GM10248 (cell line): ENCODE data around the gene CDH12.

Experiments
- CTCF ChIA-PET: fragments of 300-600 bp; sonication (Branson Sonifier 250); formaldehyde crosslinking; extraction: SDS; loops from one replicate; lab custom pipeline; 2021; ENCODE audit warnings: antibody characterized with exemption; lab: Yijun Ruan, JAX
- POLR2A ChIA-PET: fragments of 350-650 bp; sonication (Branson Sonifier 250); formaldehyde crosslinking; extraction: SDS; loops from one replicate; lab custom pipeline; 2020; ENCODE audit warnings: antibody characterized with exemption; lab: Yijun Ruan, JAX
- DNase-seq: peaks from one replicate; pipeline ENCODE4 v3.0.0; 2012; ENCODE audit errors: extremely low spot score
- CTCF ChIP-seq: IDR thresholded peaks from 2 replicates; pipeline ENCODE4 v1.5.1; 2012; ENCODE audit warnings: mild to moderate bottlenecking, low read depth; ENCODE audit errors: extremely low read depth, missing control alignments, control extremely low read depth

CDH12 gene

GRCh38 chr5:22465177-22465576, 388.0 kb downstream of the CDH12 start:
- ChIA-PET POLR2A (no interaction called here), CTCF (no interaction called here)
- DNase-seq = no peak
- no peak for TF ChIP-seq CTCF

DNA sequence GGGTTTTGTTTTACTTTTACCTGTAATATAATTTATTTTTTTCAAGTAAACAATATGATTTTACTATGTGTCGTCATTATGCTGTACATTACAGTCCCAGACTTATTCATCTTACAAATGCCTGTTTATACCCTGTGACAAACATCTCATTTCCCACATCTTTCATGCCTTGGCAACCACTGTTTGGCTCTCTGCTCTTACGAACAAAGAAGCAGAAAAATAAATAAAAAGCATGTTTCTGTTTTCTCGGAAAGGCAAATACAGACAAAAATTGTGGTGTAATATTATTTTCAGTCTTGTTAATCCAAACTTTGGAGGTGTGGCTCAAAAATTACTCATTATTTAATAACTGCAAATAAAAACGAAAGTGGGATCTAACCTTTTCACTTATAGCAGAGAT, 393.0 kb downstream of the CDH12 start:
- CTCF ChIA-PET = no interaction called here
- DNase-seq = no peak
- POLR2A ChIA-PET = no interaction called here

DNA sequence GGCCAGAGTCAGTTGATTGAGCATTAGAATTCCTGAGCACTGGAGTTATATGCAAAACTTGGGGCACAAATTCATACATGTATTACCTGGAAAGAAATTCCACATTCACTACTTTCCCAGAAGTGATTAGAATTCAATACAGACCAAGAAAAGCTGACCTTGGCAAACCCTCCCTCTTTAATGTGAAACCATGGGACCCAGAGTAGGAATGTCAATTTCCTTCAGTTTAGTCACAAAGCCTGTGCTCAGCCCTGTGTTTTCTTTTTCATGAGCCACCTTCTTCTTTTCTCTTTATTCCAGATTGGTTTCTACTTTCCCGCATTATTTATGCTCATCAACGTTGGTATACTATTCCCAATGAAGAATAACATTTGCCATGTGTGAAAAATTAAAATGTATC, 420.2 kb downstream of the CDH12 start:
- CTCF ChIA-PET = no interaction called here
- DNase-seq = no peak
- POLR2A ChIA-PET = no interaction called here
- no peak for TF ChIP-seq CTCF

More for the DNA sequence above, 393.0 kb downstream of the CDH12 start:
- TF ChIP-seq CTCF = no peak

DNA sequence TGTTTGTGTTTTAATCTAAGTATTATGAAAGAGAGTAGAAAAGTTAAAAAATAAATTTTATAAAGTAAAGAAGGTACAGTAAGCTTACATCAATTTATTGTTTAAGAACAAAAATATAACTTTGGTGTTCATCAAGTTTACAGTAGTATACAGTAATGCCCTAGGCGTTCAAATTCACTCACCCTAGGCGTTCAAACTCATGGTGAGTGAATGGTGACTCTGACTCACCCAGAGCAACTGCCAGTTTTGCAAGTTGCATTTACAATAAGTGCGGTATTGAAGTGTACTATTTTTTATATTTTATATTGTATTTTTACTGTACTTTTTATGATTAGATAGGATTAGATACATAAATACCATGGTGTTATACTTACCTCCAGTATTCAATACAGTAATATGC, 421.3 kb downstream of the CDH12 start:
- no peak for DNase-seq
- ChIA-PET CTCF (no interaction called here), POLR2A (no interaction called here)
- TF ChIP-seq CTCF = no peak

GRCh38 chr5:22431406-22431805, 421.7 kb downstream of the CDH12 start:
- TF ChIP-seq CTCF = no peak
- POLR2A ChIA-PET = no interaction called here
- CTCF ChIA-PET = no interaction called here
- no peak for DNase-seq

DNA sequence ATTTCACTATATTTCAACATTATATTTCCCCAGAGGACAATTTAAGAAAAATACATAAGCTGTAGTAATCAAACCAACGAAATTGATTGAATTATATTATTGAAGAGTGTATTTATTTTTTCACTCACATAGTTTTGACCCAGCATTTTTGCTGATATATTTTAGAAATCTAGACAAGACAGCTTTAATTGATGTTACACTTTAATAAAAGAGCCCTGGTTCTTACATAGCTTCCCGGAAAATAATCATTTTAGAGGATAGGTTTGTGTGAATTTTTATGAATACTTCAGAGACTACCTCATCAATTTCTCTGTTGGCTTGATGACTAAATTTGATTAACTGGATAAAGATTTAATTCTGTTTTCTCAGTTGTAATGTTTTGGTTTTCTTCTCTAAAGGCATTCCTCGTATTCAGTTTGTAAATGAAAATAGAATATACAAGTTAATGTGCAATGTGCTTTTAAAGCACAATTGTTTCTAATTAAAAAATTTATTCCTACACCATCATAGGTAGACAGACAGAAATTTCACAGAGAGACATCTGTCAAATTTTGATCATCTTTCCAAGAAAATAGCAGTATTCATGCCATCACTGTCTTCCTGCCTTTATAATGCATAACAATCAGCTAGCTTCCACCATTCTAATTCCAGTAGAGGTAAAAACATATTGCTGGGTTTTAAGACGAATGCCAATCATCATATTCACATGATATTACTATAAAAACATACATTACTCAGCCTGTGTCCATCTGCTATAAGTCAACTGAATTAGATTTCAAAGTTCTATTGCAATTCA, 441.4 kb downstream of the CDH12 start:
- ChIA-PET POLR2A (no interaction called here), CTCF (no interaction called here)
- DNase-seq = no peak
- no peak for TF ChIP-seq CTCF
